Astrocyte of the cerebellum (primary cell): ENCODE data around the gene KCNC1.

Experiments used
- DNase-seq: peaks from one replicate; pipeline ENCODE4 v3.0.0-alpha.2; 2011; ENCODE audit warnings: low read depth
- H3K4me3 ChIP-seq: 2 replicates; pipeline ENCODE4 v1.5.1; 2011; ENCODE audit warnings: mild to moderate bottlenecking, low read depth, low read length, moderate library complexity
- CTCF ChIP-seq: IDR thresholded peaks from 2 replicates; pipeline ENCODE4 v1.5.1; 2012; ENCODE audit warnings: low read length, low read depth, moderate library complexity, mild to moderate bottlenecking; ENCODE audit errors: missing control alignments
- in situ Hi-C: cut with HindIII; loops from 2 replicates; pipeline ENCODE4 v1.10.0; 2017; ENCODE audit warnings: low sequenced_read_pairs

KCNC1 gene

GRCh38 chr11:17801166-17801565, 66.6 kb downstream of the KCNC1 start:
- in situ Hi-C loops: no loop called here
- TF ChIP-seq CTCF: no peak
- DNase-seq: no peak
- no peak overlapping the region for H3K4me3 ChIP-seq

DNA sequence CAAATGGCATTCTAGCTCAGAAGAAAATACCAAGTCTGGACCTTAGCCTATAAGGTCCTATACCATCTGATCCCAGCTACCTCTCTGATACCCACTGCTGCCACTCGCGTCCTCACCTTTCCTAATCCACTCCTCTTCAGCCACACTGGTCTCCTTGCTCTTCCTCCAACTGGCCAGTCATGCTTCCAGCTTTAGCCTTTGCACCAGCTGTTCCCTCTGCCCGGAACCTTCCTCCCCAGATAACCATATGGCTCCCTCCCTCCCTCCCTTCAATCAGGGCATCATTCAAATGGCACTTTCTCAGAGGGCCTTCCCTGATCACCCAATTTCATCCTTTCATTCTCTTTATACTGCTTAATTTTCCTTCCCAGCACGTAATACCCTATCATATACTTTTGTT, 67.9 kb downstream of the KCNC1 start:
- no peak for TF ChIP-seq CTCF
- no peak overlapping the region for H3K4me3 ChIP-seq
- in situ Hi-C loops: no loop called here
- DNase-seq: no peak

GRCh38 chr11:17803754-17804334, 69.3 kb downstream of the KCNC1 start:
- H3K4me3 ChIP-seq: no peak overlapping the region
- TF ChIP-seq CTCF: no peak
- no peak for DNase-seq
- in situ Hi-C loops: no loop called here

DNA sequence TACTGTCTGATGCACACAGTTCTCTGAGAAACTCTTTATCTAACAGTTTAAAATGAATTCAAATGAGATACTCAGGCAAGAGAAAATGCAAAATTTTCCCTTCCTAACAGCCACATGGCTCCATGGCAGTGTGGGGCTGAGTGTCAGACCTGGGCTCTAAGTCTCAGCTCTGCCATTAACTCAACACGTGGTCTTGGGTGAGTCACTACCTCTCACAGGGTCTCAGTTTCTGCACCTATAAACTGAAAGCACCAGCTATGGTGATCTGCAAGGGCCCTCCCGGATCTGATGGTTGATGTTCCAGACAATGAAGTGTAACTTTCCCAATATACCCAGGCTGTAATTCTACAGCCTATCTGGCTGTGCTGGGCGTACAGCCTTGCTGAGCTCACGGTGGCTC, 70.5 kb downstream of the KCNC1 start:
- TF ChIP-seq CTCF: no peak
- H3K4me3 ChIP-seq: no peak overlapping the region
- in situ Hi-C loops: loop anchor here (5.0 kb wide), 1 partner anchor 33 kb away; no protein-coding TSS in a partner anchor
- no peak for DNase-seq

- no peak for DNase-seq
- no peak for TF ChIP-seq CTCF
- no peak overlapping the region for H3K4me3 ChIP-seq
- in situ Hi-C loops: loop anchor here (5.0 kb wide), 1 partner anchor 34 kb away; no protein-coding TSS in a partner anchor
Observed at GRCh38 chr11:17805873-17806272, 71.3 kb downstream of the KCNC1 start.

- no peak for DNase-seq
- no peak overlapping the region for H3K4me3 ChIP-seq
- TF ChIP-seq CTCF: no peak
- in situ Hi-C loops: loop anchor here (5.0 kb wide), 1 partner anchor 35 kb away; no protein-coding TSS in a partner anchor
Observed at GRCh38 chr11:17807034-17807433, 72.5 kb downstream of the KCNC1 start.
